ENCODE data around the gene MMRN2.
"Not testable (repeated sequence)": the region's sequence is repeated elsewhere in the genome, so short reads cannot be mapped to it uniquely, and the experiment has no call there.

DNA sequence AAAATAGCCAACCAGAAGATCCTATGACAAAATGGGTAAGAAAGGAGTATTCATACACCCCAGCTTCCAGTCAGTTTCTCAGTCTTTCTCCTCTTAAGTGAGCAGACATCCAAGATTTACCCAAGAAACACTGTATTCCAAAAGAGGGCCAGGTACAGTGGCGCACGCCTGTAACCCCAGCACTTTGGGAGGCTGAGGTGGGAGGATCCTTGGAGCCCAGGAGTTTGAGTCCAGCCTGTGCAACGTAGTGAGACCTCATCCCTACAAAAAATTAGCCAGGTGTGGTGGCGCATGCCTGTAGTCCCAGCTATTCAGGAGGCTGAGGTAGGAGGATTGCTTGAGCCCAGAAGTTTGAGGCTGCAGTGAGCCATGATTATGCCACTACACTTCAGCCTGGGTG is 9.6 kb downstream of the MMRN2 start:
- not testable (repeated sequence) for TF ChIP-seq POLR2A, EP300, POLR2AphosphoS5 (IDR thresholded peaks at IDR 0.05)
- TF ChIP-seq, protein P1, sequence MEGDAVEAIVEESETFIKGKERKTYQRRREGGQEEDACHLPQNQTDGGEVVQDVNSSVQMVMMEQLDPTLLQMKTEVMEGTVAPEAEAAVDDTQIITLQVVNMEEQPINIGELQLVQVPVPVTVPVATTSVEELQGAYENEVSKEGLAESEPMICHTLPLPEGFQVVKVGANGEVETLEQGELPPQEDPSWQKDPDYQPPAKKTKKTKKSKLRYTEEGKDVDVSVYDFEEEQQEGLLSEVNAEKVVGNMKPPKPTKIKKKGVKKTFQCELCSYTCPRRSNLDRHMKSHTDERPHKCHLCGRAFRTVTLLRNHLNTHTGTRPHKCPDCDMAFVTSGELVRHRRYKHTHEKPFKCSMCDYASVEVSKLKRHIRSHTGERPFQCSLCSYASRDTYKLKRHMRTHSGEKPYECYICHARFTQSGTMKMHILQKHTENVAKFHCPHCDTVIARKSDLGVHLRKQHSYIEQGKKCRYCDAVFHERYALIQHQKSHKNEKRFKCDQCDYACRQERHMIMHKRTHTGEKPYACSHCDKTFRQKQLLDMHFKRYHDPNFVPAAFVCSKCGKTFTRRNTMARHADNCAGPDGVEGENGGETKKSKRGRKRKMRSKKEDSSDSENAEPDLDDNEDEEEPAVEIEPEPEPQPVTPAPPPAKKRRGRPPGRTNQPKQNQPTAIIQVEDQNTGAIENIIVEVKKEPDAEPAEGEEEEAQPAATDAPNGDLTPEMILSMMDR (IDR thresholded peaks at IDR 0.05), result not testable (repeated sequence)

All from stomach (tissue), 4 donors.